Stimulated activated CD4-positive, alpha-beta T cell treated with anti-CD3 and anti-CD28 coated beads, TNF-alpha, amount 100 ng/mL, for 48 hours (primary cell): ENCODE data around the gene ADAMTSL2.
A peak's percentile ranks its signal among the peaks of the same experiment; 100 is the strongest.

Experiments used
- DNase-seq, 3 donors: peaks; one replicate each; pipeline ENCODE4 v3.0.0-alpha.2; 2020; ENCODE audit warnings: low read depth in 3 of 3

Gene ADAMTSL2

DNA sequence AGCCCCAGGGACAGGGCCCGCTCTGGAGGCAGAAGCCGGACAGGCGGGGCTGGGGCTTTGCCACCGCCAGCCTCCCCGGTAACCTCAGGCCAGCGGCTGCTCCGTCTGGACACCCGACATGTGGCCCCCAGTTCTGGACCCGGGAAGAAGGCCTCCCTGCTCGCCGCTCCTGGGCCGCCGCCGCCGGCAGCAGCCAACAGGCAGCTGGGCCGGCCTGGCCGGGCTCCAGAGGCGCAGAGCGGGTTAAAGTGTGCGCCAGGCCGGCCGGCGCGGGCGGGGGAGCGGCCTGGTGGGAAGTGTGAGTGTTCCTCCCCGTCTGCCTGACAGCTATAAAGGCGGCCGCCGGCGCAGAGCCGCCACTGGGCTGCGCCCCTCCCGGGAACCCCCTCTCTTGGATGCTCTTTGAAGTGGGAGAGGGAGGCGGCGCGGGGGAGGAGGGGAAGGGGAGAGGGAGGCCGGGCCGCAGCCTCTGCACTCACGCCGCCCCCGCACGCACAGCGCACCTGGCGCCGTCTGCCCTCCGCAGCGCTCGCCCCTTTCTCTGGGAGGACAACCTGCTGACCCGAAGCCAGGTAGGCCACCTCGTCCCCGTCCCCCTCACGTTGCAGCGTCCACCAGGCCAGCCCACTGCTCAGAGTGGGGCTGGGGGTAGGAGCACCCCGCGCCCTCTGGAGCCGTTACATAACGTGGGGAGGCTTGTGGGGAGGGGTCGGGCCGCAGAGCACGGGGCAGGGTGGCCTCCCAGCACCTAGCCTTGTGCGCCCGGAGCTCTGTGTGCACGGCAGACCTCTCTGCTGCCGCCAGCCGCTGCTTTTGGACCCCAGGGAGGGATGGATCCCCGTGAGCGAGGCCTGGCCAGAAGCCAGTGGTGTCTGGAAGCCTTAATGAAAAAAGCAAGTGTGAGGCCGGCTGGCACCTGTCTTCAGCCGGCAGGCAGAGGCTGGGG, at the start of gene ADAMTSL2:
TSS of gene ADAMTSL2 (plus strand) at position 359 of the 946 bp plus-strand sequence. CDS start 2,009 bp downstream, outside the sequence.
- DNase-seq: peak in 1 of 3 donors; percentile 16

DNA sequence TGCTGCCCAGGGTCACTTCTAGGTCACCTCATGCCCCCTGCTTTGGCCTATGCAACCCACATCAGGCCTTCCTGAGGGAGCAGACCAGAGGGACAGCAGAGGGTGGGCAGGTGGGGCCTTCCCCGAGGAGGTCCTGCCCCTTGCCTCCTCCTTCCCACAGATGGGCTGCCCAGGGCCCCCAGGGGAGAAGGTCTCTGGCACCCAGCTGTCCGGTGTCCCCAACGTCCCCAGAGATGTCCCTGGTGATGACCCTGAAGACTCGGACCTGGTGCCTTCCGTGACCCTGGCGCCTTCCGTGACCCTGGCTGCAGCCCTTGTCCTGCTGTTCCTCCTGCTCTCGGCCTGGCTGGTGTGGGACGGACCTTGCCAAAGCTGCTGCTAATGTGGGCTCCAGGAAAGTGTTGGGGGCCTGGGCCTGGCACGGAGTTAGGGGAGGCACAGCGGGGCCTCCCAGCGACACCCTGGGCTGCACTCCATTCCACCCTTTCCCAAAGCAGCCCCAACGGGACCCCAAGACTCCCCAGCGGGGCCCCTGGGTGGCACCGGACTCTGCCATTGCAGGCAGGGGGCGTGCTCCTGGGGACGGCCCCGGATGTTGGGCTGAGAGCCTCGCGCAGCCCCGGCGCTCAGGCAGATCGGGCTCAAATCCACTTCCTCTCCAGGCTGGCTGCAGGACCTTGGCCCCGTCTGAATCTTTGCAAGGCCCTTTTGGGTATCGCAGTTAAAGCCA, 48.8 kb upstream of the ADAMTSL2 start:
- no peak for DNase-seq

DNA sequence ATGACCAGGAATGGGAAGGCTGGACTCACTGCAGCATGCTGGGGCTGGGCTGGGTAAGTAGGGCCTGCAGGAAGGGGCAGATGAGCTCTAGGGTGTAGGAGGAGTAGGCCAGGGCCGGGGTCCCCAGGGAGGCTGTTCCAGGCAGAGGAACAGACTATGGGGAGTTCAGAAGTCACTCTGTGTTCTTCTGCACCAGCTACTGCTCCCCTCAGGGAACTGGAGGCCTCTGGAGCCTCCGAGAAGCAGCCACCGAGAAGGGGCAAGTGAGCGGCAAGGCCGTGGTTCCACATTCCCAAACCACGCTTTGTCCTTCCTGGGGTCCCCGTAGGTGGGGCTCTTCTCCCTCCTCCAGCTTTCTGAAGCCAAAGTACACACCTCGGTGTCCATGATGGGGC, 47.2 kb upstream of the ADAMTSL2 start:
- no peak for DNase-seq

DNA sequence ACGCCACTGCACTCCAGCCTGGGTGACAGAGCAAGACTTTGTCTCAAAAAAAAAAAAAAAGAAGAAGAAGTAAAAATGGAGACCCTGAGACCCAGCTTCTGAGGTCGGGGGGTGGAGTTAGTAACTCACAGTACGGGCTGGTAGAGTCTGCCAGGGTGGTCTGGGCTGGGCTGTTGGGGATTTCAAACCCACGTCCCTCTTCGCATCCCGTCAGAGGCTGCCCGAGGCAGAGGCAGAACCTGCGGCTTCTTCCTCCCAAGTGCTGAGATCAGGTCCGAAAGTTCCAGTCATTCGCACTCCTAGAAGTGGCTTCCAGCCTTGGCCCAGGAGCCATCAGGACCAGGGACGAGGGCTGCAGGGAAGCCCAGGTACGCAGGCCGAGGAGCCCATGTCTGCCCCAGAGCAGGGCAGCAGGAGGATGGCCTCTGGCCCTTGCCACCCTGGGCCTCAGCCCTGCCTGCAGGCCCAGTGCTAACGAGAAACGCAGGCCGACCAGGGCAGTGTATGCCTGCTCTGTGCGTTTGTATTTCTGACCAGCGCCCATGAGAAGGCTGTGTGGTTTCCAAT, 45.7 kb upstream of the ADAMTSL2 start:
- DNase-seq: no peak

DNA sequence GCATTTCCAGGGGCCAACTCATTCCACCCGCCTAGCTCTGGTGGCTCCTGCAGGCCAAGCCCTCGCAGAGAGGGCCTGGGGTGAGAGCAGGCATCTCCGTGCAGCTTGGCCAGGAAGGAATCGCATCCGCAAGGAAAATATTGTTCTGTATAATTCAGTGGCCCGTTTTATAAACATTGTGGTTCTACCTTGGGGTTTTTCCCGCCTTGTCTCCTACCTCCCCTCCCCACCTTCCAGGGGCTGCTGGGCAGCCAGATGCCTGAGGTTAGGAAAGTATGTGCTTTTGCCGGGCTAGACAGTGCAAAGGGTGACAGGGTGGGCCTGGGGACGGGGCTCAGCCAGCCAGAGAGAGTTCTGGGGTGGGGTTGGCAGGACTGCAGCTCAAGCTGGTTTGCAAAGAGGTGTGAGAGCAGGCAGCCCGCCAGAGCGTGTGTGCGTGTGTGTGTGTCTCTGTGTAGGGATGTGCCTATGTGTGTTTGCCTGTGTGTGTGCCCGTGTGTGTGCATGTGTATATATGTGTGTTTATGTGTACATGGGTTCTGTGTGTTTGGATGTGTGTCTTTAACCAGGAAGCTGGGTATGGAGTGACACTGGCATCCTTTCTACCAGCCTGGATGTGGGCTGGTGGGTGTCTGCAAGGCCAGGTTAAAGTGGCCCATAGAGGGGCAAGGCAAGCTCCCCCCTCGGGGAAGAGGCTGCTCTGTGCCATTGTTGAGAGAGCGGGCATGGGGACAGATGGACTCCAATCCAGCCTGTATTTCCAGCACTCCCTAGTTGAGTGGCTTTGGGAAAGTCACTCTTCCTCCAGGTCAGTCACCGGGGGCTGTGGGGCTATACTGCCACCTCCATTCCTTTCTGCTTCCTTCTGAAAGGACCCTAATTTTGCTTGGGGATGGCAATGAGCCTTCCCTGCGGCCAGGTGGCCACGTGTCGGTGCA, 45.0 kb upstream of the ADAMTSL2 start:
- DNase-seq: no peak

DNA sequence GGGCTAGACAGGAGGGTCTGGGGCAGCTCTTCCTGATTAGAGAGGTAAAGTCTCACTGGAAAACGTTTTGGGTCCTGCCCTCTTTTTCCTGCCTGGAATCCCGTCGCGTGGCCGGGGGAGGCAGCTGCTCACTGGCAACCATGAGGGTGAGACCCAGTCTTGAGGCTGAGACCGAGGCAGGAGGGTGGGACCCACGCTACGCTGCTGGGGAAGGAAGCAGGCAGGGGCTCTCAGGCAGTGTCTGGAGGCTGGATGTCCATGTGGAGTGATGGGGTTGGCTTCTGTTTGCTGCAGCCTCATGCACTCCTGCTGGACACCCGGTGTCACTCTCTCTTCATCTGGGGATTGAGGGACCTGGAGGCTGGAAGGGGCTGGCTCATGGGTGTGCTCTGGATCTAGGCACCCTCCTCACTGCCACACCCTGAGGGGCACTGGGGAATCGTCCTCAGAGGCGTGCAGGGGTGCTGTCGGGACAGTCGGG, 44.3 kb upstream of the ADAMTSL2 start:
- DNase-seq: no peak

DNA sequence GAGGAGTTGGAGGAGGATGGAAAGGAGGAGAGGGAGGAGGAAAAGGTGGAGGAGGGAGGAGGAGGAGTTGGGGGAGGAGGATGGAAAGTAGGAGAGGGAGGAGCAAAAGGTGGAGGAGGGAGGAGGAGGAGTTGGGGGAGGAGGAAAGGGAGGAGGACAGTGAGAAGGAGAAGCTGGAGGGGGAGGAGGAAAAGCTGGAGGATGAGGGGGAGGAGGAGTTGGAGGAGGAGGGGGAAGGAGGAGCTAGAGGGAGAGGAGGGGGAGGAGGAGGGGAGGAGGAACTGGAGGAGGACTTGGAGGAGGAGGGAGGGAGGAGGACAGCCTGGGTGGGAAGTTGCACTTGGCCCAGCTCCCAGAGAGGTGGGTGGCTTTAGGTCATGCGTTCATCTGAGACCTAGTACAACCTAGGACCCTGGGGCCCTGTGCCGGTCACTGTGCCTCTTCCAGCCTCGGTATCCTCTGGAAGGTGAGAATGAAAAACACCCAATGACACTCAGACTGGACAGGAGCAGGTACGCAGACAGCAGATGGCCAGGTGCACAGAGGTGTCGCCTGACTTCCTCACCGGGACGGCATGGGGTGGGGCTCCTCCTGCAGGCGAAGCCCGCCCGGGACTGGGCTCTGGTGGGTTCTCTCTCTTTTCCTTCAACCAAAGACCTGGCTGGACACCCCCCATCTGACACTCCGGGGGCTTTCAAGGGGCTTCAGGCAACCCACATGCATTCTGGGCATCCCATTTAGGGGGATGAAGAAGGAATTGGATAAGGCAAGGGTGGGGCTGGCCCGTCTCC, 43.4 kb upstream of the ADAMTSL2 start:
- no peak for DNase-seq

DNA sequence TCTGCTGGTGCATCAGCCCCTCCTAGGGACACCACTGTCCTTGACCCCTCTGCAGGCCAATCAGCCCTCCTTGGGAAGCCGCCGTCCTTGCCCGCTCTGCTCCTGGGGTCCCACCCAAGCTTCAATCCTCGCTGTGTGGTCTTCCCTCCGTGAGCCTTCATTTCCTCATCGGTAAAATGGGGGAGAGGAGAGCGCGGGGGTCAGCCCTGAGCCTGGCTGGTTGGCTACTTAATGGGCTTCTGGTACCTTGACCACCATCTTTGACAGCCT, 42.9 kb upstream of the ADAMTSL2 start:
- DNase-seq: no peak

DNA sequence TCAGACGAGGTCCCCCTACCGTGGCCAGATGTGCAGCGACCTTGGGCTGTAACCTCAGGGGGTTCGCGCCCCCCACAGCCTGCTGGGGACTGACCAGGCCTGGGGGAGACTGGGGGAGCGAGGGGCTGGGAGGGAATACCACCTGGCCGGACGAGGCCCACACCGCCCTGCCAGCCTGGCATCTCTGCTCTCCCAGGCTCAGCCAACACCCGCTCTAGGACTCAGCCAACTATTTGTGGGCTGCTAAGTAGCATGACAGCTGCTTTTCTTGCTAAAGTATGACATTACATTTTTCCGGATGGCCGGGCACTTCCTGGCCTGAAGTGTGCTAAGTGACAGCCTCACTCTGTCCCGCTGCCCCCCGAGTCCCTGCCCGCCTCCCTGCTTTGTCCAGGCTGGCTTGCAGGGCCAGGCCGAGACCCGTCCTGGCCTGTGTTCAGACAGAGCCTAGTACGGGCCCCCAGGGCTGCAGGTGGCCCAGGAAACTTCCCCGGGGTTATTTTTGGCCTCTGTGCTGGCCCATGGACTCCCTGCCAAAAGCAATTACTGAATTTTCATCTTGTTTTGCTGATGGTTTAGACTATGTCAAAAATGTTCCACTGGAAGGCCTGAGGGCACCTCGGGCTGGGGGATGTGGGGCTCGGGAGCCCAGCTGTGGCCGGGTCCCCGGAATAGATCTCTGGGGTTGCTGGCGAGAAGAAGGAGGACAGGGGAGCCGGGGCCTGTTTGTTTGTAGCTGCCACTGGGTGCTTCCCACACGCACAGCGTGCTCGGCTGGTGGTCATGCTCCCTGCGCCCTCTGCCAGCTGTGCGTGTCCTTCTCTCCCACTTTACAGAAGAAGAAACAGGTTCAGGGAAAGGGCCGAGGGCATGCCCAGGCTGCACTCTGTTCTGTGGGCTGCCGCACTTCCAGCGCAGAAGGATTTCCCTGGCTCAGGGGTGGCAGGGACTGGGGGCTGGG, 42.2 kb upstream of the ADAMTSL2 start:
- DNase-seq: no peak

DNA sequence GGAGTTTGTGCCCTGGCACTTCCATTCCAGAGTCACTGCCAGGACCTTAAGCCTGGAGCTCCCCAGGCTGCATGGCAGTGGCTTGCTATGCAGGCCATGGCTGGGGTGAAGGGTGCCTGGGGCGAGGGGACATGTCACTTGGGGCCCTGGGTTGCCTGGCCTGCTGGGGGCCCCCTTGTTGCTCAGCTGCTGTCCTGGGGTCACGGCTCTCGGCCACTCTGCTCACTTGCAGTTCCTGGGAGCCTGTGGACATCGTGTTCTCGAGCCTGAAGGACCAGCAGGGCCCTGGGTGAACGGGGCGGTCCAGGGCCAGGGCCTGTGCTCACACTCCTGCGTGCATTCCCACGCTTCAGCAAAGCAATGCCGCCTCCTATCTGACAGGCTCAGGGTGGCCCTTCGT, 41.1 kb upstream of the ADAMTSL2 start:
- DNase-seq: no peak

DNA sequence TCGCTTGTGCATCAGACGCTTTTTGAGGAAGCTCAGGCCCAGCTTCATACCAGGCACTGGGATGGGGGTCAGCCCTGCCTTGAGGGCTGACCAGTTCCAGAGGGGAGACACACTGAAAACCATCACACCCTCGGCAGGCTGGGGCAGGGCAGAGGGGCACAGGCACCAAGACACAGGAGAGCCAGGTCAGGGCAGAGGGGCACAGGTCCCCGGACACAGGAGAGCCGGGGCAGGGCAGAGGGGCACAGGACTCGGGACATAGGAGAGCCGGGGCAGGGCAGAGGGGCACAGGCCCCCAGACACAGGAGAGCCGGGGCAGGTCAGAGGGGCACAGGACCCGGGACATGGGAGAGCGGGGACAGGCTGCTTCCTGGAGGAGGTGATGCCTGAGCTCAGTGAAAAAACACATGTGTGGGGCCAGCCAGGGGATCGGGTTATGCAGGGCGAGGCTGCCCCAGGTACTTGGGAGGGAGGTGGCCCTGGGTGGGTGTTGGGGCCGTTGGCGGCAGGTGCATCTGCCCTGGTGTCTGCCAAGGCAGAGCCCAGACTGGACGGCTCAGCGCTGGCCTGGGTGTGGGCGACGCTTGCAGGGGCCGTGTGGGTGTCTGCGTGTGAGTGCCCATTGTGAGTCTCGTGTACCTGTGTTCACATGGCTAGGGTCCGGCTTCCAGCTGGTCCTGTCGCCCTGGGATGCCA, 40.5 kb upstream of the ADAMTSL2 start:
- no peak for DNase-seq

DNA sequence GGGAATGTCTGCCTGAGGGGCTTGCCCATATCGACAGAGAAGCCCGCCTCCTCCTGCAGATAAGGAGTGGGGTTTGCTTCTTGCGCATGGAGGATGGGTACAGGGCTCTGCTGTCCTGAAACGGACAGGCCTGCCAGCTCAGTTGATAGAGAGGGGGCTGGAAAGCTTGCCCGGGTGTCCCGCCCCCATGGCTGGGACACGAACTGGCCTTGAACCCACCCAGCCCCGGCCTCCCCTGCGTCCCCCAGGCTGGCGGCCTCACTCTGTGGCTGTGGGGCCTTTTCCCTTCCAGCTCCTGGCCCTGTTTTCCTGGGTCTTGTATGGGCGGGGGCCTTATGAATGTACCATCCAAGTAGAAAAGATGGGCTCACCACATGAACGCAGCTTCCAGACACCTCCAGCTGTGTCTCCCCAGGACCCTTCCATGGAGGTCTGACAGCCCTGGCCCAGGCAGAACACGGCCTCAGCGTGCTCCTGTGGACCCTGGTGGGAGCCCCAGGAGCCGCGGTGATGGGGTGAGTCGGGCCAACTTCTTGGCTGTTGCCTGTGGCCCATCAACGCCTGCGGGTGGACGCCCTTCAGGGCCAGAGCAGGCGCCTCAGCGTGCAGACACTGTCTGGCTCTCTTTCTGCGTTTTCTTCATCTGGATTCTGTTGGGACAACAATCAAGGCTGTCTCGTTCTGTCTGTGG, 39.7 kb upstream of the ADAMTSL2 start:
- no peak for DNase-seq

DNA sequence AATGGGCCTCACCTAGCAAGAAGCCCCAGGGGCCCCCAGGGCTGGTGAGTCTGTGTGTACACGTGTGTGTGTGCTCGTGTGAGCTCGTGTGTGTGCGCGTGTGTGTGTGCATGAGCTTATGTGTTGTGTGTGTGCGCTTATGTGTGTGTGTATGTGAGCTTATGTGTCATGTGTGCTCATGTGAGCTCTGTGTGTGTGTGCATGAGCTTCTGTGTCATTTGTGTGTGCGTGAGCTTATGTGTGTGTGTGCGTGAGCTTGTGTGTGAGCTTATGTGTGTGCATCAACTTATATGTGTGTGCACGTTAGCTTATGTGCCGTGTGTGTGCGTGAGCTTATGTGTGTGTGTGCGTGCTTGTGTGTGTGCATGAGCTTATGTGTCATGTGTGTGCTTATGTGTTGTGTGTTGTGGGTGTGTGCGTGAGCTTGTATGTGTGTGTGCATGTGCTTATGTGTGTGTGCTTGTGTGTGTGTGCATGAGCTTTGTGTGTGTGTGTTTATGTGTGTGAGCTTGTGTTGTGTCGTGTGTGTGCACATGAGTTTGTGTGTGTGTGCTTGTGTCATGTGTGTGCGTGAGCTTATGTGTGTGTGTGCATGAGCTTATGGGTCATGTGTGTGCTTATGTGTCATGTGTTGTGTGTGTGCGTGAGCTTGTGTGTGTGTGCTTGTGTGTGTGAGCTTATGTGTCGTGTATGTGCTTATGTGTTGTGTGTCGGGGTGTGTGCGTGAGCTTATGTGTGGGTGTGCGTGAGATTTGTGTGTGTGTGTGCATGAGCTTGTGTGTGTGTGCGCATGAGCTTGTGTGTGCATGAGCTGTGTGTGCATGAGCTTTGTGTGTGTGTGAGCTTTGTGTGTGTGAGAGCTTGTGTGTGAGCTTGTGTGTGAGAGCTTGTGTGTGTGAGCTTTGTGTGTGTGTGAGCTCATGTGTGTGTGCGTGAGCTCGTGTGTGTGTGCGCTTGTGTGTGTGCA, 38.9 kb upstream of the ADAMTSL2 start:
- DNase-seq: no peak

DNA sequence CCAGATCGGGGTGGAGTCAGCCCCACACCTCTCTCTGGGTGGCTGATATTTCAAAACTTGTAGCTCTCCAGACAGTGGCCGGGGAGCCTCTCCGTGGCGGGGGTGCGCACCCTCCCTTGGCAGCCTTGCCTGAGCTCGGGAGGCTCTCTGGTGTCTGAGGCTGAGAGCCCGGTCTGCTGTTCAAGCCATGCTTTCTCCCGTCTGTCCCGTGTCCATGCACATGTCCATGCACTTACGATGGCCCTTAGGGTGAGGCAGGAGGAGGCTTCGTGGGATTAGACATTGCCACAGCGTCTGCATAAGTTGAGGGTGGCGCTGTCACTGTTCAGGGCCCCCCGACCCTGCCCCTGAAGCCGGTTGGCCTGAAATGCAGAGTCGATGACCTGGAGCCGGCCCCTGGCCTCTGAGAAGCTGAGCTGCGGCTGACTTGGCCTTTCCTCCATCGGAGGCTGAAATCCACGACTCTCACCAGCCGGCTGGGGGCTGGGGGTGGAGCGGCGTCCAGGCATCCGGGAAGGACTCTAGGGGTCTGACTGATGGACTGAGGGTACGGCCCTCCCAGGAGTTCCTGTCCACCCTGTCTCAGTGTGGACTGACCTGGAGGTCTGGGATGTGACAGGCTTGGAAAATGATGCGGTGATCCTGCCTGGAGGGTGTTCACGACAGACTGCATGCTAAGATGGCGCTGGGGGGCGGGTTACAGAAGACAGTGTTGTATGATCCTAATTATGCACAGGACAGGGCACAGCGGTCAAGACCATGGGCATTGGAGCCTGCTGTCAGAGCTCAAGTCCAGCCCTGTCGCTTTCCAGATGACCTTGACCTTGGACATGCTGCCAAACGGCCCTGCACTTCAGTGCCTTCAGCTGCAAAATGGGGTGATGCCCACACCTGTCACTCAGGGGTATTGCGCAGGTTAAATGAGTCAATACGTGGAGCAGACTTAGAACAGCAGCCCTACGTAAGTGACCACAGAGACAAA, 37.4 kb upstream of the ADAMTSL2 start:
- no peak for DNase-seq

DNA sequence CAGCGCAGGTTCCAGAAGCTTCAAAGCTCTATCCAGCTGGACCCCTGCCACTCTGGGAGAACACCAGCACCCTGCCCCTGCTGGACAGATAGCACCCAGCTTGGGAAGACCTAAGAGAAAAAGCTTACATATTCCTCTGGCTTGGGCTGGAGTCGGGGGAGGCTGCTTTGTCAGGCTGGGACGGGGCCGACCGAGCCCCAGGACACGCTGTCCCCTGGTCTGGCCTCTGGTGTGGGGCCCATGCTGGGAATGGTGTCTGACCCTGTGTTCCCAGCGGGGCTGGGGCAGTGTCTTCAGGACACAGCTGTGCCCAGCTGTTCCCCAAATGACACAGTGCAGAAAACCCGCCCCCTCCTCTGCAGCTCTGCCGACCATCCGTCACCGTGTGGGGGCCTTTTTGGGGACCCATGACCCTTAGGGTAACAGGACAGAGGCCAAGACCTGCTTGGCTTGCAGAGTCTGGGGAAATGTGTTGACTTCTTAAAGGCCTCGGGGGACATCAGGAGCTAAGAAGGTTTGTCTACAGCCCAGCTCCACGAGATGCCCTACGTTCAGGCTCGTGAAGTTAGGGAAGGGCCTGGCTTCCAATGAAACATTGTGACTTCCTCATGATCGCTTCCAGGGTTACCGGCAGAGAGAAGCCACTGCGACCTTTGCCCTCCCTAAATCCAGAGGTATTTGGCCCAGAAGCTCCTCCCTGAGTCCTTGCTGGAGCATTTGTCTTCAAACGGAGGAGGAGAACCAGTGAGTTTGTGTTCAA, 35.2 kb upstream of the ADAMTSL2 start:
- no peak for DNase-seq
